Measurements from ENCODE around the gene PPP1R1C. TPM values are rescaled to one million over a fixed set of nuclear protein-coding genes. Genes with fewer than 3 reads are reported as not detected.

The PPP1R1C gene
- total and polyA plus RNA-seq, 2 of the 13 experiments (the other 11 are each of a cell fraction or from before 2014, with no cell fraction given) = 1.5 to 3.5 TPM

DNA sequence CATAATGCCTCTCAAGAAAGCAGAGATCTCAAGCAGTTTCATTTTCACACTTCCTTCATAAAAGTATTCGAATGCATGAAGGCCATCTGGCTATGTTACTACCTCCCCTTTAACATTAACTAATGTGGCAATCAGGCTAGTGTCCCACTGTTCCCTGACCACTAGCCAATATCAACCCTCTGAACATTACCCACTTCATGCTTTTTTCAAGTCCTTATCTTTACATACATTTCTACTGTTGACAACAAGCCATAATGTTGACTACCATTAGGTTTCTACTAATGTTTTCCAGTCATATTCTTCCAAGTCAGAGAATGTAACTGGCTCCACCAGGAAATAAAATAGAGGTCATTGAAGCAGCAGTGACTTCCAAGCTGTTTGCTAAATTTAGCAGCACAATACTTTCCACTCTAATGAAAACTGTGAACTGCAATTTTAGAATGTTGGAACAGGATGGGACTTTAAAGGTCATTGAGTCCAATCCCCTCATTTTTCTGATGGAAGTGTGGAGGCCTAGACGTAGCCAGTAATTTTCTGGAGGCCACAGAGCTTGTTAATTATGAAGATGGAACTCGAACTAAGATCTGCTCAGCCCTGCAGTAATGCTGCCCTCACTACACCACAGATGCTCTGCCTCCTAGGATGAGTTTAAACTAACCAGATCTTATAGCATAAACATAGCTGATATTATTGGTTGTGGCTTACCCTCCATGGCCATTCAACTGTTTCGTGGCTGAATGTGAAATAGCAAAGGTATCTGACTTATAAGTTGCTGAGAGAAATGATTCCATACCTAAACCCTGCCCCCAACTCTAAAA lies 630 bp upstream of the PPP1R1C start (continued):
- no peak for TF ChIP-seq ZBTB21 (CRISPR knock-in tag; IDR thresholded peaks at IDR 0.05)
- TF ChIP-seq, protein P1, sequence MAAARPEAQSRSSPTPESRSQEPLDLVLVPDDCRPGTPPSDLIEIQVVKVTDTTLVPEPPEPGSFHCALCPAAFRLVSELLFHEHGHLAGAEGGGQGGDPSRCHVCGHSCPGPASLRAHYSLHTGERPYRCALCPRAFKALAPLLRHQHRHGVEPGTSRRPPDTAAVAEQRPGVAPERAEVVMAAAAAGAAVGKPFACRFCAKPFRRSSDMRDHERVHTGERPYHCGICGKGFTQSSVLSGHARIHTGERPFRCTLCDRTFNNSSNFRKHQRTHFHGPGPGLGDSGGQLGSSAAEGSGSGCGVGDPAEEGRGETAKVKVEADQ (CRISPR knock-in tag; IDR thresholded peaks at IDR 0.05; ENCODE audit: borderline replicate concordance) = no peak

DNA sequence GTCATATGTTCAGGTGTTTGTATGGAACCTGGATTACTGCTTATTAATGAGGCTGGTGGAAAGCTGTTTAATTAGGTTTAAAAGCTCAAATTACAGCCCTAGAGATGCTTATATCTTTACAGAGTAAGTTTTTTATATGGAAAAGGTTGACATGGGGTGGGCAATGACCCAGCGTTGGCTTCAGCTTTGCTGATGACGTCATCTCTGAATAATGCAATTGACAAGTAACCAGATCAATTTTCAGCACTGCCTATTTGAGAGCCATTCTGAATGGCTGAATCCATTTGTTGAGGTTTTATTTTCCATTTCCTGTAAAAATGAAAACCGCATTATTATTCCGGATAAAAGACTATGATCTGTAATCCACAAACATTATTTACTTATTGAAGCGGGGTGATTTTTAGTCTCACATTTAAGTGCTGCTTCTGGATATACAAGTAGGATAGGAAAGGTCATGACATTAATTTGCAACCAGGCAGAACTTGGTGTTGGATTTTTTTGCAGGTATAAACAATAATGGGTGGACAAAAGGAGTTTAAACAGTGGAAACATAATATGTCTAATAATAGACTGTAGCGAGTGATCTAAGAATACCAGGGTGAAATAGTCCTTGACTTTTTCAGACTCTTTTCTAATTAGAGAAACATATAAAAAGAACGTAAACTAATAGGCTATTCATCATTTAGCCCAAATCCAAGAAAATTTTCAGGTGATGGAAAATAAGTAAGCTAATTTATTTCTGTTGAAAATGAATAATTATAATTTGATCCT lies 2.7 kb downstream of the PPP1R1C start:
- Histone ChIP-seq H3K27ac (ENCODE audit: extremely low read length, insufficient read depth, low read length) (no peak overlapping the region), H3K4me2 (ENCODE audit: low read depth, low read length) (no peak overlapping the region), H3K4me1 (ENCODE audit: insufficient read depth, low read length) (no peaks in the 10 kb centered on the region), H3K9me3 (ENCODE audit: low read length) (no peaks in the 10 kb centered on the region), H3K9ac (ENCODE audit: insufficient read depth, low read depth, low read length) (no peak overlapping the region), H4K20me1 (ENCODE audit: insufficient read depth, low read length) (no peaks in the 10 kb centered on the region), H3K4me3 (replicated peaks in 1 of 3; ENCODE audit: insufficient read depth in 1 of 3, low read depth in 2 of 3, low read length in 3 of 3) (no peak overlapping the region), H3K36me3 (replicated peaks in 1 of 2; ENCODE audit: control insufficient read depth in 1 of 2, insufficient read depth in 2 of 2, low read length in 2 of 2) (no peaks in the 10 kb centered on the region), H3K79me2 (ENCODE audit: insufficient read depth, low read length) (no peaks in the 10 kb centered on the region), H2AFZ (ENCODE audit: low read length) (no peak overlapping the region), H3K27me3 (ENCODE audit: control insufficient read depth in 1 of 2, insufficient read depth in 2 of 2, low read length in 2 of 2) (no peaks in the 10 kb centered on the region)
- in situ Hi-C loops (cut with HindIII; ENCODE audit: extremely low pct_ligation_motif_present, low pct_unique_long_range_greater_than_20kb) = no loop called here
- no peak for DNase-seq (ENCODE audit: low spot score)
- ChIA-PET POLR2A (no interaction called here), CTCF (ENCODE audit: low intra/inter-chr PET ratio, low total read pairs) (no interaction called here)
- WGBS (ENCODE audit: low lambda C conversion rate) = 73% methylated on average over 7 of the region's 7 CpGs
- FAIRE-seq = no peak
- peak; percentile 95 for TF ChIP-seq CREB1 (IDR thresholded peaks at IDR 0.05)
- TF ChIP-seq CREB1 (CRISPR knock-in tag; IDR thresholded peaks at IDR 0.05) = no peak
- peak; percentile 98 for TF ChIP-seq ATF7 (IDR thresholded peaks at IDR 0.05)
- no peak for TF ChIP-seq ATF7 (CRISPR knock-in tag; IDR thresholded peaks at IDR 0.05)
- TF ChIP-seq NFKBIZ (CRISPR knock-in tag; IDR thresholded peaks at IDR 0.05) = no peak
- BruUV-seq (replicated peaks) = no TSS peak
- intact Hi-C loops (cut with micrococcal nuclease; ENCODE audit: unreplicated experiment) = no loop called here
- no peak for ATAC-seq
